Measurements from ENCODE around the gene GFPT2.
"Not testable (repeated sequence)": the region's sequence is repeated elsewhere in the genome, so short reads cannot be mapped to it uniquely, and the experiment has no call there.

Gene GFPT2

GRCh38 chr5:180299526-180299925, 53.6 kb downstream of the GFPT2 start:
- Mint-ChIP-seq H3K4me1 (peaks cover 7% of the 10 kb centered on the region), H3K4me3 (no peak overlapping the region)
- ATAC-seq (replicated peaks; ENCODE audit: extremely low read depth, poor library complexity, severe bottlenecking) = no peak

GRCh38 chr5:180299014-180299413, 54.1 kb downstream of the GFPT2 start:
- H3K4me3 Mint-ChIP-seq; H3K4me1 Mint-ChIP-seq; H3K9me3 Mint-ChIP-seq; ATAC-seq (replicated peaks; ENCODE audit: extremely low read depth, poor library complexity, severe bottlenecking); H3K36me3 Mint-ChIP-seq (ENCODE audit: insufficient read depth); DNase-seq (ENCODE audit: low spot score in 2 of 2); H3K27ac Mint-ChIP-seq (ENCODE audit: low read depth): not testable (repeated sequence)
- peaks cover 25% of the 10 kb centered on the region for H3K27me3 Mint-ChIP-seq

More at GRCh38 chr5:180299526-180299925, 53.6 kb downstream of the GFPT2 start:
- Mint-ChIP-seq H3K36me3 (ENCODE audit: insufficient read depth) (peaks cover 1% of the 10 kb centered on the region), H3K27ac (ENCODE audit: low read depth) (no peak overlapping the region), H3K27me3 (peaks cover 25% of the 10 kb centered on the region), H3K9me3 (no peaks in the 10 kb centered on the region)
- no peak for DNase-seq (ENCODE audit: low spot score in 2 of 2)

- no peak overlapping the region for H3K4me3 Mint-ChIP-seq
- H3K9me3 Mint-ChIP-seq = no peaks in the 10 kb centered on the region
- no peak overlapping the region for H3K27ac Mint-ChIP-seq (ENCODE audit: low read depth)
- peaks cover 10% of the 10 kb centered on the region for H3K36me3 Mint-ChIP-seq (ENCODE audit: insufficient read depth)
- DNase-seq (ENCODE audit: low spot score in 2 of 2) (no peak), ATAC-seq (replicated peaks; ENCODE audit: extremely low read depth, poor library complexity, severe bottlenecking) (no peak)
- peaks cover 19% of the 10 kb centered on the region for H3K4me1 Mint-ChIP-seq
- peaks cover 25% of the 10 kb centered on the region for H3K27me3 Mint-ChIP-seq
These were observed 55.4 kb downstream of the GFPT2 start for GRCh38 chr5:180297587-180298282.

- DNase-seq (ENCODE audit: low spot score in 2 of 2) = no peak
- H3K4me1 Mint-ChIP-seq = peaks cover 23% of the 10 kb centered on the region
- peak overlapping the region; percentile 77 for H3K27ac Mint-ChIP-seq (ENCODE audit: low read depth)
- H3K27me3 Mint-ChIP-seq = peaks cover 22% of the 10 kb centered on the region
- ATAC-seq (replicated peaks; ENCODE audit: extremely low read depth, poor library complexity, severe bottlenecking) = no peak
- H3K36me3 Mint-ChIP-seq (ENCODE audit: insufficient read depth) = peaks cover 15% of the 10 kb centered on the region
- H3K4me3 Mint-ChIP-seq = no peak overlapping the region
- no peaks in the 10 kb centered on the region for H3K9me3 Mint-ChIP-seq
These were observed 56.4 kb downstream of the GFPT2 start for GRCh38 chr5:180296771-180297170.

- H3K4me3 Mint-ChIP-seq = no peak overlapping the region
- DNase-seq (ENCODE audit: low spot score in 2 of 2) (no peak), ATAC-seq (replicated peaks; ENCODE audit: extremely low read depth, poor library complexity, severe bottlenecking) (no peak)
- H3K27me3 Mint-ChIP-seq = peaks cover 7% of the 10 kb centered on the region
- H3K4me1 Mint-ChIP-seq = peaks cover 34% of the 10 kb centered on the region
- no peaks in the 10 kb centered on the region for H3K9me3 Mint-ChIP-seq
- peaks cover 18% of the 10 kb centered on the region for H3K36me3 Mint-ChIP-seq (ENCODE audit: insufficient read depth)
- H3K27ac Mint-ChIP-seq (ENCODE audit: low read depth) = peak overlapping the region; percentile 68
These were observed 58.1 kb downstream of the GFPT2 start for GRCh38 chr5:180294913-180295555.

- no peak for ATAC-seq (replicated peaks; ENCODE audit: extremely low read depth, poor library complexity, severe bottlenecking)
- no peak for DNase-seq (ENCODE audit: low spot score in 2 of 2)
- Mint-ChIP-seq H3K27me3 (peaks cover 5% of the 10 kb centered on the region), H3K9me3 (no peaks in the 10 kb centered on the region), H3K36me3 (ENCODE audit: insufficient read depth) (peaks cover 18% of the 10 kb centered on the region), H3K4me1 (peaks cover 38% of the 10 kb centered on the region), H3K4me3 (no peak overlapping the region), H3K27ac (ENCODE audit: low read depth) (peak overlapping the region; percentile 68)
These were observed 58.7 kb downstream of the GFPT2 start for GRCh38 chr5:180294411-180294810.

GRCh38 chr5:180291943-180292831, 60.9 kb downstream of the GFPT2 start, which contains the start of gene MAPK9:
MAPK9 (minus strand) TSS chr5:180292083; CDS start chr5:180280561, 11,522 bp downstream.
- no peaks in the 10 kb centered on the region for H3K9me3 Mint-ChIP-seq
- H3K4me1 Mint-ChIP-seq = peaks cover 51% of the 10 kb centered on the region
- ATAC-seq (replicated peaks; ENCODE audit: extremely low read depth, poor library complexity, severe bottlenecking) (peak; percentile 76), DNase-seq (ENCODE audit: low spot score in 2 of 2) (peak; percentile 68 to 84)
- H3K27ac Mint-ChIP-seq (ENCODE audit: low read depth) = peak within 1 kb of the TSS; percentile 100
- H3K4me3 Mint-ChIP-seq = peak within 1 kb of the TSS; percentile 96
- H3K27me3 Mint-ChIP-seq = no peaks in the 10 kb centered on the region
- peaks cover 18% of the 10 kb centered on the region for H3K36me3 Mint-ChIP-seq (ENCODE audit: insufficient read depth)

- DNase-seq (ENCODE audit: low spot score in 2 of 2) (no peak), ATAC-seq (replicated peaks; ENCODE audit: extremely low read depth, poor library complexity, severe bottlenecking) (peak; percentile 8)
- H3K27me3 Mint-ChIP-seq = no peaks in the 10 kb centered on the region
- H3K36me3 Mint-ChIP-seq (ENCODE audit: insufficient read depth) = peaks cover 21% of the 10 kb centered on the region
- peak overlapping the region; percentile 100 for H3K27ac Mint-ChIP-seq (ENCODE audit: low read depth)
- H3K9me3 Mint-ChIP-seq = no peaks in the 10 kb centered on the region
- peaks cover 51% of the 10 kb centered on the region for H3K4me1 Mint-ChIP-seq
- H3K4me3 Mint-ChIP-seq = peak overlapping the region; percentile 96
These were observed 61.7 kb downstream of the GFPT2 start for GRCh38 chr5:180291234-180291940.

GRCh38 chr5:180290568-180291233, 62.4 kb downstream of the GFPT2 start:
- Mint-ChIP-seq H3K27ac (ENCODE audit: low read depth) (peak overlapping the region; percentile 98), H3K4me3 (peak overlapping the region; percentile 96), H3K4me1 (peaks cover 52% of the 10 kb centered on the region), H3K36me3 (ENCODE audit: insufficient read depth) (peaks cover 21% of the 10 kb centered on the region), H3K27me3 (no peaks in the 10 kb centered on the region), H3K9me3 (no peaks in the 10 kb centered on the region)
- DNase-seq (ENCODE audit: low spot score in 2 of 2) = no peak
- ATAC-seq (replicated peaks; ENCODE audit: extremely low read depth, poor library complexity, severe bottlenecking) = no peak

GRCh38 chr5:180289966-180290365, 63.2 kb downstream of the GFPT2 start:
- Mint-ChIP-seq H3K9me3 (no peaks in the 10 kb centered on the region), H3K27me3 (no peaks in the 10 kb centered on the region), H3K36me3 (ENCODE audit: insufficient read depth) (peaks cover 21% of the 10 kb centered on the region), H3K4me3 (peak overlapping the region; percentile 96), H3K4me1 (peaks cover 52% of the 10 kb centered on the region), H3K27ac (ENCODE audit: low read depth) (no peak overlapping the region)
- ATAC-seq (replicated peaks; ENCODE audit: extremely low read depth, poor library complexity, severe bottlenecking) = no peak
- no peak for DNase-seq (ENCODE audit: low spot score in 2 of 2)

GRCh38 chr5:180289433-180289832, 63.7 kb downstream of the GFPT2 start:
- Mint-ChIP-seq H3K36me3 (ENCODE audit: insufficient read depth) (peaks cover 24% of the 10 kb centered on the region), H3K9me3 (no peaks in the 10 kb centered on the region), H3K4me1 (peaks cover 52% of the 10 kb centered on the region), H3K27me3 (no peaks in the 10 kb centered on the region), H3K4me3 (no peak overlapping the region), H3K27ac (ENCODE audit: low read depth) (no peak overlapping the region)
- DNase-seq (ENCODE audit: low spot score in 2 of 2) (no peak), ATAC-seq (replicated peaks; ENCODE audit: extremely low read depth, poor library complexity, severe bottlenecking) (no peak)
